ENCODE measurements around the gene UGT1A7.

UGT1A7 gene

DNA sequence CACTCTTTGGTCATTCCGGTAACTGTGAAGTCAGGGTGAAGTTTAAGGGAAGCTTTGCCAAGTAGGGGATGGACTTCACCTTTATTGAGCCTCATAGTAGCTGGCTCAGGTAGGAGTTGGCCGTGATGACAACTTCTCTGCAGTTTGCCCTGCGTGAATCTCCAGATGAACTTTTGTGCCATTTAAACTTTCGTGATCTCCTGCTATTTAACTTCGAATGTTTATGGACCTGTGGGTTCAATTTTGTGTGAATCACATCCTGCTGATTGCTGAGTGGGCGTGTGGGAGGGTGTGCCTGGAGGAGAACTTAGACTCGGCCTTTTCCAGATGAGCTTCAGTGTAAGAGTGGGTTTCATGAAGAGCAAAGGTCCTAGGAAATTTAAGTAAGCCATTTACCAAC lies 82.6 kb downstream of the UGT1A7 start:
- Histone ChIP-seq H4K20me1 (ENCODE audit: insufficient read depth, low read length, poor library complexity, severe bottlenecking) (no peaks in the 10 kb centered on the region), H3K9me3 (ENCODE audit: insufficient read depth, low read depth, low read length) (no peaks in the 10 kb centered on the region), H3K9ac (ENCODE audit: low read depth, low read length, poor library complexity, severe bottlenecking) (no peak overlapping the region), H3K79me2 (ENCODE audit: insufficient read depth, low read length) (no peaks in the 10 kb centered on the region), H2AFZ (ENCODE audit: low read length) (no peak overlapping the region), H3K27me3 (ENCODE audit: insufficient read depth, low read length, poor library complexity, severe bottlenecking) (no peaks in the 10 kb centered on the region), H3K4me3 (ENCODE audit: low read length, poor library complexity, severe bottlenecking) (no peak overlapping the region), H3K9me2 (replicated peaks; ENCODE audit: low read depth, low read length) (no peaks in the 10 kb centered on the region), H3K36me3 (ENCODE audit: insufficient read depth, low read length) (no peaks in the 10 kb centered on the region), H3K4me1 (ENCODE audit: insufficient read depth, low read length, poor library complexity, severe bottlenecking) (no peaks in the 10 kb centered on the region), H3F3A (ENCODE audit: low read depth) (no peaks in the 10 kb centered on the region), H3K4me2 (ENCODE audit: low read depth, low read length, poor library complexity, severe bottlenecking) (no peak overlapping the region)
- no peak for TF ChIP-seq EZH2phosphoT487 (IDR thresholded peaks at IDR 0.05; ENCODE audit: borderline replicate concordance)
- TF ChIP-seq, protein P1, sequence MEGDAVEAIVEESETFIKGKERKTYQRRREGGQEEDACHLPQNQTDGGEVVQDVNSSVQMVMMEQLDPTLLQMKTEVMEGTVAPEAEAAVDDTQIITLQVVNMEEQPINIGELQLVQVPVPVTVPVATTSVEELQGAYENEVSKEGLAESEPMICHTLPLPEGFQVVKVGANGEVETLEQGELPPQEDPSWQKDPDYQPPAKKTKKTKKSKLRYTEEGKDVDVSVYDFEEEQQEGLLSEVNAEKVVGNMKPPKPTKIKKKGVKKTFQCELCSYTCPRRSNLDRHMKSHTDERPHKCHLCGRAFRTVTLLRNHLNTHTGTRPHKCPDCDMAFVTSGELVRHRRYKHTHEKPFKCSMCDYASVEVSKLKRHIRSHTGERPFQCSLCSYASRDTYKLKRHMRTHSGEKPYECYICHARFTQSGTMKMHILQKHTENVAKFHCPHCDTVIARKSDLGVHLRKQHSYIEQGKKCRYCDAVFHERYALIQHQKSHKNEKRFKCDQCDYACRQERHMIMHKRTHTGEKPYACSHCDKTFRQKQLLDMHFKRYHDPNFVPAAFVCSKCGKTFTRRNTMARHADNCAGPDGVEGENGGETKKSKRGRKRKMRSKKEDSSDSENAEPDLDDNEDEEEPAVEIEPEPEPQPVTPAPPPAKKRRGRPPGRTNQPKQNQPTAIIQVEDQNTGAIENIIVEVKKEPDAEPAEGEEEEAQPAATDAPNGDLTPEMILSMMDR (conservative IDR thresholded peaks at IDR 0.05; ENCODE audit: low read length), result no peak

- Histone ChIP-seq H3K4me3 (ENCODE audit: low read length, poor library complexity, severe bottlenecking) (no peak overlapping the region), H3K79me2 (ENCODE audit: insufficient read depth, low read length) (no peaks in the 10 kb centered on the region), H3K4me1 (ENCODE audit: insufficient read depth, low read length, poor library complexity, severe bottlenecking) (no peaks in the 10 kb centered on the region), H2AFZ (ENCODE audit: low read length) (no peak overlapping the region), H3K4me2 (ENCODE audit: low read depth, low read length, poor library complexity, severe bottlenecking) (no peak overlapping the region), H3F3A (ENCODE audit: low read depth) (no peaks in the 10 kb centered on the region), H4K20me1 (ENCODE audit: insufficient read depth, low read length, poor library complexity, severe bottlenecking) (no peaks in the 10 kb centered on the region), H3K9ac (ENCODE audit: low read depth, low read length, poor library complexity, severe bottlenecking) (no peak overlapping the region), H3K27me3 (ENCODE audit: insufficient read depth, low read length, poor library complexity, severe bottlenecking) (no peaks in the 10 kb centered on the region), H3K36me3 (ENCODE audit: insufficient read depth, low read length) (no peaks in the 10 kb centered on the region), H3K9me2 (replicated peaks; ENCODE audit: low read depth, low read length) (no peaks in the 10 kb centered on the region), H3K9me3 (ENCODE audit: insufficient read depth, low read depth, low read length) (no peaks in the 10 kb centered on the region)
- no peak for TF ChIP-seq EZH2phosphoT487 (IDR thresholded peaks at IDR 0.05; ENCODE audit: borderline replicate concordance)
- TF ChIP-seq, protein P1 (conservative IDR thresholded peaks at IDR 0.05; ENCODE audit: low read length), result no peak
These were observed 83.1 kb downstream of the UGT1A7 start for GRCh38 chr2:233764761-233765160.

GRCh38 chr2:233766416-233766815 lies 84.7 kb downstream of the UGT1A7 start:
- Histone ChIP-seq H3K4me3 (ENCODE audit: low read length, poor library complexity, severe bottlenecking) (no peak overlapping the region), H3K4me2 (ENCODE audit: low read depth, low read length, poor library complexity, severe bottlenecking) (no peak overlapping the region), H4K20me1 (ENCODE audit: insufficient read depth, low read length, poor library complexity, severe bottlenecking) (no peaks in the 10 kb centered on the region), H3K4me1 (ENCODE audit: insufficient read depth, low read length, poor library complexity, severe bottlenecking) (no peaks in the 10 kb centered on the region), H3K36me3 (ENCODE audit: insufficient read depth, low read length) (no peaks in the 10 kb centered on the region), H3K9me2 (replicated peaks; ENCODE audit: low read depth, low read length) (no peaks in the 10 kb centered on the region), H3K9ac (ENCODE audit: low read depth, low read length, poor library complexity, severe bottlenecking) (no peak overlapping the region), H3K27me3 (ENCODE audit: insufficient read depth, low read length, poor library complexity, severe bottlenecking) (no peaks in the 10 kb centered on the region), H3K79me2 (ENCODE audit: insufficient read depth, low read length) (no peaks in the 10 kb centered on the region), H3K9me3 (ENCODE audit: insufficient read depth, low read depth, low read length) (no peaks in the 10 kb centered on the region), H2AFZ (ENCODE audit: low read length) (no peak overlapping the region), H3F3A (ENCODE audit: low read depth) (no peaks in the 10 kb centered on the region)
- TF ChIP-seq, protein P1 (conservative IDR thresholded peaks at IDR 0.05; ENCODE audit: low read length), result no peak
- no peak for TF ChIP-seq EZH2phosphoT487 (IDR thresholded peaks at IDR 0.05; ENCODE audit: borderline replicate concordance)

Data from Loucy (cell line).